Cerebellar cortex (tissue), 1 donor: ENCODE measurements around the gene PLEKHO1.
"Not testable (repeated sequence)": the region's sequence is repeated elsewhere in the genome, so short reads cannot be mapped to it uniquely, and the experiment has no call there.

ENCODE experiments used
- DNase-seq: peaks from one replicate; pipeline ENCODE4 v3.0.0-alpha.2; 2015; ENCODE audit warnings: low spot score

PLEKHO1 gene

GRCh38 chr1:150173141-150173585 is 23.4 kb downstream of the PLEKHO1 start:
- DNase-seq: no peak

DNA sequence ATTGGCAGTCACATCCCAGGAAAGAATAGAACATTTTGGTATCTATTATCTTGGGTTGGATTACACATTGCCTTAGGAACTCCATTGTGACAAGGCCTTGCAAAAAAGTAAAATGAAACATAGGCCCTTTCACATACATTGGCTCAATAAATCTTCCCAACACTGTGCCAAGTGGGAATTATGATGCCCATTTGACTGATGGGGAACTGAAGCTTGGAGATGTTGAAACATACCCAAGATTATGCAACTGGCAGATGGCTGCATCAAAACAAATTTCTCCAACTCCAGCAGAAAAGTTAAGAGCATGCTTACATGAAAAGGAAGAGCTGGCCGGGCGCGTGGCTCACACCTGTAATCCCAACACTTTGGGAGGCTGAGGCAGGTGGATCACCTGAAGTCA is 26.9 kb downstream of the PLEKHO1 start:
- DNase-seq: peak; percentile 61

DNA sequence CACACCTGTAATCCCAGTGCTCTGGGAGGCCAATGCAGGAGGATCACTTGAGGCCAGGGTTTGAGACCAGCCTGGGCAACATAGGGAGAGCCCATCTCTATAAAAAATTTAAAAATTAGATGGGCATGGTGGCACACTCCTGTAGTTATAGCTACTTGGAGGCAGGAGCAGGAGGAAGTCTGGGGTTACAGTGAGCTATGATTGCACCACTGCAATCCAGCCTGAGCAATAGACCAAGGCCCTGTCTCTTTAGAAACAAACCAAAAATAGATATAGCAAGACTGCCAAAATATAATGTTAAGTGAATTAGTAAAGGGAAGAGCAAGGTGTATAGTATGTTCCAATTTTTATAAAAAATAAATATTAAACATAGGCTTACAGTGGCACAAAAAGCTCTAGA is 28.8 kb downstream of the PLEKHO1 start:
- DNase-seq: no peak

DNA sequence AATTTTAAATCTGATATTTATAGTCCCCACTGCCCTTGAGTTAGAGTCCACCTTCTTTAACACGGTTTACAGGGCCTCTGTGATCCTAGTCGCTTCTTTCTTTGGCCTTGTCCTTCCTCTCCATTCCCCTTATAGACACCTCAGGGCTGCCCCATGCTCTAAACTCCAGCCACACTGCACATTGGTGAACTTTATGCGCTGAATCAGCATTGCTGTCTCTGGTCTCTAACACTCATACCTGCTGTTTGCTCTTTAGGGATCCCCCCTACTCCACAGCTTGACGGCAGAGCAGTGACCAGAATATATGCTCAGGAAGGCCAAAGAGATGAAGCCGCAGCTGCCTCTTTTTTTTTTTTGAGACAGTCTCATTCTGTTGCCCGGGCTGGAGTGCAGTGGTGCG is 30.2 kb downstream of the PLEKHO1 start:
- DNase-seq: no peak

DNA sequence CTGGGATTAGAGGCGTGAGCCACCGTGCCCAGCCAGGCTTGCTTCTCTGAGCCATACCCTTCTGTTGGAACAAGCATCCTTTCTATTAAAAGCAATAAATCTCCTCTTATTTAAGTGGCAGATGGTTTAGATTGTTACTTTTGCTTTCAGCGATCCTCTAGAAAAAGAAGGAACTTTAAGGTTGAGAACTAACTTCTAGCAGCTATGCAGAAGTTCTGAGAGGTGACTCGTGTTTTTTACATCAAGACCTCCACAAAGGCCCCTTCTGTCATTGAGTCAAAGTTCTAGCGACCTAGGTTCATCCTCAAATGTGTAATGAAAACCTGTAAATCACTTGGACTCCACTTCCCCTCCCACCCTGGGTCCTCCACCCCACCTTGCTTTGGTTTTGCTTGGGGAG is 30.8 kb downstream of the PLEKHO1 start:
- no peak for DNase-seq

DNA sequence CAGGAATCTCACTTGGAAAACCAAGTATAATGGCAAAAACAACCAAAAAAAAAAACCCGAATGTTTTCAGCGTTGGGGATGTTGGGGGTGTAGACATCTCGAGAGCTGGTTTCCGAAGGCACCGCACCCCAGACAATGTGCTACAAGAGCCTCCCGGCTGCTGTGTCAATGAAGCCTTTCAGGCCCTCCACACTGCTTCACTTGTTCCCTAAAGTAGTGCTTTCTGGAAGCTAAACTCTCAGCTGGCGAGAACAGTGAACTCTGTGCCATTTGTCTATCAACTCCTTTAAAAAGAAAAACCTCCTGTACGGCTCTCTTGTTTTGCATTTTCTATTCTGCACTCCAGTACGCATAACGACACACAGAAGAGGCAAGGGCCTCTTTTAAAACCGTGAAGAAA is 32.5 kb downstream of the PLEKHO1 start:
- peak; percentile 25 for DNase-seq

- no peak for DNase-seq
Measured at GRCh38 chr1:150183061-150183460, 33.3 kb downstream of the PLEKHO1 start.

DNA sequence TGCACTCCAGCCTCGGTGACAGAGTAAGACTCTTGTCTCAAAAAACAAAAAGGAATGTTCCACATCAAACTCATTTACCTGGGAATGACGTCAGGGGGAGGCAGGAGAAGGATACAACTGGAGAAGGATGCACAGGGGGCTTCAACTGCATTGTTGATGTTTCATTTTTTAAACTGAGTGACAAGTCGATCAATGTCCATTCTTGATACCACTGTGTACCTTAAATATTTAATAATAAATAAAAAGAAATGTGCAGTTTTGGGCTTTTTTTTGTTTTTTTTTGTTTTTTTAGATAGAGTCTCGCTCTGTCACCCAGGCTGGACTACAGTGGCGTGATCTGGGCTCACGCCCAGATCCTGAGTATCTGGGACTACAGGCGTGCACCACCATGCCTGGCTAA is 35.8 kb downstream of the PLEKHO1 start:
- no peak for DNase-seq

DNA sequence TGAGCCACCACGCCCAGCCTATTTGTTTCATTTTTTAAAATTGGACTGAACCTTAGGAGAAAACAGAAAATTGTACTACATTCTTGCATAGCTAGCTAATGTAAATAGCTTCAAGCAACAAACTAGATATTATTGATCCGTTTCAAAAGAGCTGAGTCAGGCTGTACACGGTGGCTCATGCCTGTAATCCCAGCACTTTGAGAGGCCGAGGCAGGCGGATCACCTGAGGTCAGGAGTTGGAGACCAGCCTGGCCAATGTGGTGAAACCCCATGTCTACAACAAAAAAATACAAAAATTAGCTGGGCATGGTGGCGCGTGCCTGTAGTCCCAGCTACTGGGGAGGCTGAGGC is 36.7 kb downstream of the PLEKHO1 start:
- not testable (repeated sequence) for DNase-seq

DNA sequence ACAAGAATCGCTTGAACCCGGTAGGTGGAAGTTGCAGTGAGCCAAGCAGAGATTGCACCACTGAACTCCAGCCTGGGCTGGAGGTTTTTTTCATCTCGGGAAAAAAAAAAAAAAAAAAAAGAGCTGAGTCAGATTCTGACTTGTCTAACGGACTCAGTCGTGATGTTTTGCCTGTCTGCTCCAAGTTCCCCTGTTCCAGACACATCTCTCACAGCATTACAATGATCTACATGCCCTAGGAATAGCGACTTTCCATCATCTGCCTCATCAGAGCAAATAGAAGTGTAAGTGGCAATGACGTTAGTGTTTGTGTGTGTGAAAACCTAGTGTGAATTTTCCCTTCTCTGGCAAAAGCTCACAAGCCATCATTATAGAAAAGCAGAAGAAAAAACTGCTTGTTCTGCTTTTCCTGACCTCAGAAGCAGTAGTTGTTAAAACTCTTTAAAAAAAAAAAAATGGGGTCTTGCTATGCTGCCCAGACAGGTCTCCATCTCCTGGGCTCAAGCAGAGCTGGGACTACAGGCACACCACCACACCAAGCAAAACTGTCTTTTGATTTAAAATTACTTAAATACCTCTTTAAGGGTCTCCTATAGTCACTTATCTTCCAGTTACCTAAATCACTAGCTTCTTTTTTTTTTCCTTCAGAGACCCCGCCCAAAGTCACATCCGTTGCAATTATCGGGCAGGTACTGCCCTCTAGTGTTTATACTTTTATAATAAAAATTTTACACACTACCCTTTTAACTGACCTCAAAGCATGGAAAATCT is 37.3 kb downstream of the PLEKHO1 start:
- DNase-seq: peak; percentile 79

DNA sequence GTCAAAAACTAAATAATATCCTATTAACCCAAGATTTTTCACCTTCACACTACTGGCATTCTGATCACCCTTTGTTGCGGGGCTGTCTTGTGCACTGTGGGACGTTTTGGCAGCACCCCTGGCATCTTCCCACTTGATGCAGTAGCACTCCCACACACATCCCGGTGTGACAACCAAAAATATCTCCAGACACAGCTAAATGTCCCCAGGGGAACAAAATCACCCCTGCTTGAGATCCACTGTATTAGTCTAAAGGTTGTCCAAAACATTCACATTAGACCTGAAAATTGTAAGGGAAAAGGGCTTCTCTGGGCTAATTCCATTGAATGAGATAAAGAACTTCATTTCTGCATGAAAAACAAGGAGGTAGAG is 37.8 kb downstream of the PLEKHO1 start:
- peak; percentile 67 for DNase-seq

GRCh38 chr1:150192012-150192411 is 42.3 kb downstream of the PLEKHO1 start:
- DNase-seq: no peak

GRCh38 chr1:150194381-150195031 is 44.8 kb downstream of the PLEKHO1 start:
- DNase-seq: no peak

DNA sequence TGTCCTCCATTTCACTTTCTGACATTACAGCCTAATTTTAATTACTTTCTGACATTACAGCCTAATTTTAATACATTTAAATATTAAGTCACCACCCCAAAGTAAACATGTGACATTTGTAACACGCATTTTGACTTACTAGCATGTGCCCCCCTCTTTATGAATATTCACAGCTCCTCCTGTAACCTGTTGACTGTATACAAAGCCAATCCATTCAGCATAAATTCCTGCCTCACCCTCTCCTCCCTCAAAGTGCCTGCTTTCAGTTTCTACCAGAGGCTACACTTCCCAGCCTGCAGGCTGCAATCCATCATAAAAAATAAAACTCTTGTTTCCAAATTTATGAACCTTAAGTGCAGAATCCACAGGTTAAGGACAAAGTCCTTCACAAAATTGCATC is 46.7 kb downstream of the PLEKHO1 start:
- no peak for DNase-seq

DNA sequence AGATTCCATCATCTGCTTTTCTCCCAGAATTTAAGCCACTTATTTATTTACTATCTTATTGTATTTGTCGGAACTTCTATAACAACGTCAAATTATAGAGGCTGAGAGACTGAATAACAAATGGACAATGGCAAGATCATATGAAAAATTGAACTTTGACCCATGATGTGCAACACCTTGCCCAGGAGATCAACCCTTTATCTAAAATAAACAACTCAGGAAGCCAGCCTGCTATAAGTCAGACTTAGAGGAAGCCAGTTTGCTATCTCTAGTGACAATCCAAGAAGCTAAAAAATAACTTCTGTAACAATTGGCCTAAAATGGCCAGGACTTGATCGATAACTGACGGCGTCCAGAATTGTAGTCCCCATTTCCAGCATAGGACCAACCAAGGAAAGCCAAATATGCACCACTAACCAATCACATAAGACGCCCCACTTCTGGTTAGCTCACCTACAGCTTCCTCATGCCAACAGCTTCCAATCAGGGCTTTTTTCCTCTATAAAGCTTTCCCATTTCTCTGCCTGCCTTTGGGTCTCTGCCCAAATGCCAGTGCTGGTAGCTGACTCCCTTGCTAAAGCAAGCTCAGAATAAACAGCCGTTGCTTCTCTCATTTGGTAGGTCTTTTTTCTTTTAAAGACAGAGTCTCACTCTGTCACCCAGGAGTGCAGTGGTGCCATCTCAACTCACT is 57.7 kb downstream of the PLEKHO1 start:
- peak; percentile 92 for DNase-seq

- DNase-seq: not testable (repeated sequence)
Measured at GRCh38 chr1:150208460-150208859, 58.7 kb downstream of the PLEKHO1 start.
